H1 (cell line): ENCODE data around the gene ZNG1A. TPM values are rescaled to one million over a fixed set of nuclear protein-coding genes. Genes with fewer than 3 reads are reported as not detected.
"Not testable (repeated sequence)": the region's sequence is repeated elsewhere in the genome, so short reads cannot be mapped to it uniquely, and the experiment has no call there.

ENCODE experiments used
- CTCF ChIA-PET: fragments of 300-600 bp; sonication (Branson Sonifier 250); formaldehyde crosslinking; loops from one replicate; lab custom pipeline; 2021; ENCODE audit not compliant: partially characterized antibody; lab: Charles Lee
- POLR2A ChIA-PET: fragments of 300-600 bp; sonication (Branson Sonifier 250); formaldehyde crosslinking; loops from one replicate; lab custom pipeline; 2021; ENCODE audit warnings: inconsistent platforms; ENCODE audit not compliant: partially characterized antibody; lab: Charles Lee
- DNase-seq, 2 experiments: peaks; one replicate each; pipeline versions ENCODE4 v3.0.0 to v3.0.0-alpha.2; 2010 to 2022; ENCODE audit warnings: low spot score in 2 of 2, low read depth in 1 of 2, mixed read lengths in 1 of 2
- FAIRE-seq: peaks from 2 replicates; lab custom pipeline; 2011; peaks lifted over from hg19 to GRCh38; lab: Jason Lieb, UNC
- H2AFZ ChIP-seq: 2 replicates; pipeline ENCODE4 v1.8.1; 2012; ENCODE audit warnings: low read length, inconsistent platforms
- H2AK5ac ChIP-seq: 2 replicates; pipeline ENCODE4 v1.6.1; 2013; ENCODE audit warnings: low read depth, low read length
- H2BK120ac ChIP-seq: replicated peaks from 2 replicates; pipeline ENCODE3; 2013; ENCODE audit warnings: low read depth, low read length, inconsistent platforms
- H2BK12ac ChIP-seq: 2 replicates; pipeline ENCODE4 v1.6.1; 2013; ENCODE audit warnings: low read depth, low read length
- H2BK15ac ChIP-seq: 2 replicates; pipeline ENCODE4 v1.6.1; 2013; ENCODE audit warnings: low read length
- H2BK20ac ChIP-seq: 2 replicates; pipeline ENCODE4 v1.6.1; 2013; ENCODE audit warnings: low read length
- H2BK5ac ChIP-seq: 2 replicates; pipeline ENCODE4 v1.6.1; 2013; ENCODE audit warnings: low read depth, low read length
- H3K14ac ChIP-seq: 2 replicates; pipeline ENCODE4 v1.6.1; 2013; ENCODE audit warnings: inconsistent platforms; ENCODE audit not compliant: insufficient read length
- H3K18ac ChIP-seq: 2 replicates; pipeline ENCODE4 v1.6.1; 2013; ENCODE audit warnings: low read length; ENCODE audit errors: extremely low read depth
- H3K23ac ChIP-seq: 2 replicates; pipeline ENCODE4 v1.6.1; 2013; ENCODE audit warnings: inconsistent platforms; ENCODE audit not compliant: insufficient read length
- H3K23me2 ChIP-seq: 2 replicates; pipeline ENCODE4 v1.6.1; 2013; ENCODE audit warnings: low read depth, low read length
- H3K27ac ChIP-seq: 2 replicates; pipeline ENCODE4 v1.6.1; 2011; ENCODE audit warnings: low read depth, low read length, inconsistent platforms
- H3K27me3 ChIP-seq, 4 experiments: replicated peaks in 1 of 4; 1 replicate in 1 of 4; 2 replicates in 3 of 4; pipeline versions ENCODE4 v1.6.1 to v1.8.1; 2011 to 2013; ENCODE audit warnings: low read length in 3 of 4, mild to moderate bottlenecking in 3 of 4, inconsistent platforms in 2 of 4, mixed read lengths in 2 of 4, moderate library complexity in 1 of 4; ENCODE audit not compliant: control insufficient read depth in 3 of 4, insufficient read depth in 3 of 4; ENCODE audit errors: extremely low read depth in 1 of 4
- H3K36me3 ChIP-seq, 4 experiments: 2 replicates each; pipeline versions ENCODE4 v1.6.1 to v1.8.1; 2011 to 2013; ENCODE audit warnings: mild to moderate bottlenecking in 4 of 4, low read length in 3 of 4, moderate library complexity in 2 of 4, control low read depth in 1 of 4, inconsistent platforms in 1 of 4; ENCODE audit not compliant: insufficient read depth in 4 of 4, control insufficient read depth in 2 of 4
- H3K4ac ChIP-seq: replicated peaks from 2 replicates; pipeline ENCODE3; 2013; ENCODE audit warnings: low read length, low read depth, mixed read lengths, inconsistent platforms; ENCODE audit not compliant: insufficient read length
- H3K4me1 ChIP-seq, 4 experiments: replicated peaks in 1 of 4; 1 replicate in 1 of 4; 2 replicates in 3 of 4; pipeline versions ENCODE4 v1.6.1 to v1.8.1; 2011 to 2013; ENCODE audit warnings: low read length in 3 of 4, inconsistent platforms in 2 of 4, mixed read lengths in 1 of 4; ENCODE audit not compliant: insufficient read depth in 4 of 4, control insufficient read depth in 3 of 4
- H3K4me2 ChIP-seq, 2 experiments: 2 replicates each; pipeline versions ENCODE4 v1.6.1 to v1.8.1; 2011 to 2013; ENCODE audit warnings: low read depth in 2 of 2, low read length in 2 of 2, control low read depth in 1 of 2, inconsistent platforms in 1 of 2, mild to moderate bottlenecking in 1 of 2; ENCODE audit not compliant: insufficient read depth in 1 of 2
- H3K4me3 ChIP-seq, 4 experiments: fragments of 200-600, 300-600 bp in 1 of 4; sonication (generic), shearing (Covaris generic), sonication (Bioruptor Twin) in 1 of 4; 2 replicates each; pipeline versions ENCODE4 v1.5.1 to v1.8.1; 2011 to 2016; ENCODE audit warnings: low read length in 4 of 4, low read depth in 3 of 4, control low read depth in 2 of 4, inconsistent platforms in 2 of 4, mild to moderate bottlenecking in 2 of 4, mixed read lengths in 1 of 4, moderate library complexity in 1 of 4; ENCODE audit not compliant: insufficient read depth in 2 of 4; ENCODE audit errors: extremely low read depth in 1 of 4
- H3K56ac ChIP-seq: replicated peaks from 2 replicates; pipeline ENCODE3; 2013; ENCODE audit warnings: low read depth, mild to moderate bottlenecking, mixed read lengths, low read length, inconsistent platforms; ENCODE audit not compliant: insufficient read length
- H3K79me1 ChIP-seq: 2 replicates; pipeline ENCODE4 v1.6.1; 2013; ENCODE audit warnings: low read depth, low read length, control low read depth
- H3K79me2 ChIP-seq, 2 experiments: 2 replicates each; pipeline versions ENCODE4 v1.6.1 to v1.8.1; 2012 to 2013; ENCODE audit warnings: low read length in 2 of 2, mild to moderate bottlenecking in 2 of 2, inconsistent platforms in 1 of 2; ENCODE audit not compliant: insufficient read depth in 2 of 2, control insufficient read depth in 1 of 2
- H3K9ac ChIP-seq, 4 experiments: replicated peaks in 1 of 4; 1 replicate in 1 of 4; 2 replicates in 3 of 4; pipeline versions ENCODE4 v1.6.1 to v1.8.1; 2011 to 2013; ENCODE audit warnings: low read depth in 3 of 4, low read length in 3 of 4, control low read depth in 2 of 4, mild to moderate bottlenecking in 2 of 4, moderate library complexity in 2 of 4, inconsistent platforms in 1 of 4; ENCODE audit errors: extremely low read depth in 1 of 4
- H3K9me3 ChIP-seq, 2 experiments: 2 replicates each; pipeline versions ENCODE4 v1.6.1 to v1.8.1; 2012 to 2013; ENCODE audit warnings: mild to moderate bottlenecking in 2 of 2, moderate library complexity in 2 of 2, control low read depth in 1 of 2, inconsistent platforms in 1 of 2, low read depth in 1 of 2, low read length in 1 of 2, mixed read lengths in 1 of 2; ENCODE audit not compliant: insufficient read depth in 2 of 2
- H4K20me1 ChIP-seq, 2 experiments: replicated peaks in 1 of 2; 2 replicates each; pipeline versions ENCODE3 to v1.8.1; 2011 to 2013; ENCODE audit warnings: inconsistent platforms in 2 of 2, low read length in 2 of 2, mild to moderate bottlenecking in 1 of 2; ENCODE audit not compliant: insufficient read depth in 2 of 2, control insufficient read depth in 1 of 2
- H4K5ac ChIP-seq: 2 replicates; pipeline ENCODE4 v1.6.1; 2013; ENCODE audit warnings: low read length, low read depth, mixed read lengths, inconsistent platforms; ENCODE audit not compliant: insufficient read length
- H4K8ac ChIP-seq: 2 replicates; pipeline ENCODE4 v1.8.0; 2013; ENCODE audit warnings: mild to moderate bottlenecking, moderate library complexity, low read length, inconsistent platforms; ENCODE audit not compliant: insufficient read depth; ENCODE audit errors: extremely low read depth
- H4K91ac ChIP-seq: replicated peaks from 2 replicates; pipeline ENCODE3; 2013; ENCODE audit warnings: low read length, mixed read lengths, inconsistent platforms; ENCODE audit not compliant: insufficient read length
- WGBS, 2 experiments: shearing (Covaris generic) in 1 of 2; methylation state at CpG; one replicate each; pipeline versions ENCODE4 v1.1.6 to v1.1.7; 2013 to 2015; ENCODE audit warnings: low lambda C conversion rate in 2 of 2, mixed read lengths in 2 of 2, inconsistent platforms in 1 of 2, low coverage in 1 of 2, missing lambda C conversion rate in 1 of 2; ENCODE audit not compliant: insufficient replicate concordance in 2 of 2, insufficient coverage in 1 of 2, insufficient read length in 1 of 2; ENCODE audit errors: extremely low coverage in 1 of 2, missing lambda C conversion rate in 1 of 2; 5-methylcytosine and 5-hydroxymethylcytosine counted together
- polyA plus RNA-seq, 7 experiments: library from polyadenylated mRNA; depleted of rRNA in 3 of 7; stranded (reverse) in 5 of 7; unstranded in 2 of 7; fragments of >200 nt in 5 of 7; fragments of 200-250 nt in 2 of 7; gene quantifications; 1 replicate in 5 of 7; 2 replicates in 1 of 7; 4 replicates in 1 of 7; pipeline versions ENCODE4 v1.2.1 to v1.2.3, GENCODE V29; 2011 to 2013; ENCODE audit warnings: missing spikeins in 2 of 7, mixed read lengths in 2 of 7
- total RNA-seq: library from RNA; stranded (reverse); fragmentation: NEBNext Ultra II Directional; extraction: Animal tissue kit (Norgen Biotek cat#: 25700); gene quantifications from 2 replicates; pipeline ENCODE4 v1.2.1, GENCODE V29; 2021

ZNG1A gene
- total and polyA plus RNA-seq, 2 of the 8 experiments (the other 6 are each of a cell fraction or from before 2014, with no cell fraction given): 18.2 to 46.5 TPM

- H3K9ac ChIP-seq, H2BK12ac ChIP-seq, H3K23me2 ChIP-seq, H3K27me3 ChIP-seq, H3K18ac ChIP-seq, H2BK120ac ChIP-seq, H2AK5ac ChIP-seq, DNase-seq, H2AFZ ChIP-seq, H2BK5ac ChIP-seq, H3K4me2 ChIP-seq, H3K56ac ChIP-seq, H4K8ac ChIP-seq, H4K20me1 ChIP-seq, H3K9me3 ChIP-seq, H3K14ac ChIP-seq, H2BK15ac ChIP-seq, H3K4me3 ChIP-seq, H4K91ac ChIP-seq, H3K79me2 ChIP-seq, H3K23ac ChIP-seq, POLR2A ChIA-PET, H3K27ac ChIP-seq, H3K79me1 ChIP-seq, H4K5ac ChIP-seq, H3K4ac ChIP-seq, H3K4me1 ChIP-seq, FAIRE-seq, H3K36me3 ChIP-seq, H2BK20ac ChIP-seq: not testable (repeated sequence)
- 0% methylated on average over 1 of the region's 11 CpGs; no CpG with 5 or more reads in 1 of the 2 experiments for WGBS, 2 experiments
- CTCF ChIA-PET: interaction anchor here (0.6 kb wide), 1 partner anchor 222 kb away, joined by 4 read pairs; no protein-coding TSS in a partner anchor
Measured at GRCh38 chr9:88396-89037, 90.3 kb downstream of the ZNG1A start.

- H3K9ac ChIP-seq, H4K8ac ChIP-seq, H3K36me3 ChIP-seq, H4K5ac ChIP-seq, H3K23me2 ChIP-seq, H3K79me2 ChIP-seq, H2BK120ac ChIP-seq, POLR2A ChIA-PET, FAIRE-seq, DNase-seq, H2BK15ac ChIP-seq, H2BK12ac ChIP-seq, H3K27ac ChIP-seq, H2BK5ac ChIP-seq, H3K4me2 ChIP-seq, H3K18ac ChIP-seq, H3K9me3 ChIP-seq, H3K14ac ChIP-seq, H3K23ac ChIP-seq, H2BK20ac ChIP-seq, H3K4ac ChIP-seq, H3K79me1 ChIP-seq, H3K56ac ChIP-seq, H2AK5ac ChIP-seq, H2AFZ ChIP-seq, H3K27me3 ChIP-seq, H3K4me3 ChIP-seq, H4K91ac ChIP-seq, H3K4me1 ChIP-seq, H4K20me1 ChIP-seq: not testable (repeated sequence)
- CTCF ChIA-PET: interaction anchor here (0.6 kb wide), 1 partner anchor 223 kb away, joined by 4 read pairs; no protein-coding TSS in a partner anchor
- 48% methylated on average over 5 of the region's 6 CpGs; no CpG with 5 or more reads in 1 of the 2 experiments for WGBS, 2 experiments
Measured at GRCh38 chr9:87860-88259, 91.0 kb downstream of the ZNG1A start.
